ENCODE results near the gene PTPRG. TPM values are rescaled to one million over a fixed set of nuclear protein-coding genes. Genes with fewer than 3 reads are reported as not detected.
A peak's percentile ranks its signal among the peaks of the same experiment; 100 is the strongest.
"Not testable (repeated sequence)": the region's sequence is repeated elsewhere in the genome, so short reads cannot be mapped to it uniquely, and the experiment has no call there.

The PTPRG gene
- total RNA-seq, 2 experiments from 2014 or later: not detected

DNA sequence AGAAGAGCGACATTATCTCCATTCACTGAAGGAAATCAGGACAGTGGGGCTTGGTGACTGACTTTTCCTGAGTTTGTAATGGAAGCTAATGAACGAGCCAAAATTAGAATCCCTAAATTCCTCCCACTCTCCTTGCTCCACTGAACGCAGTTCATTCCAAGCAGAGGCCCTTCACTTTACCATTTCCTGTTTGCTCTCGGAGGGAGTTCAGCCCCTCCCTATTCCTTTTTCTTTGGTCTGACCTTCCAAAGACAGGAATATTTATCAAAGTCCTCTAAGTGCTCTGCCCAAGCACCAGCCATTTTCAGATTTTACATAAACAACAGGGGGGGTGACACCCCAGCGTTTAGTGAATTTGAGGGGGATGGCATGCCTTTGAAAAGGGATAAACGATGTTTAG lies 24.0 kb upstream of the PTPRG start:
- ATAC-seq: no peak
- Mint-ChIP-seq H3K4me1 (ENCODE audit: low read depth) (no peaks in the 10 kb centered on the region), H3K4me3 (no peak overlapping the region), H3K27me3 (ENCODE audit: low read depth) (peaks cover 2% of the 10 kb centered on the region), H3K9me3 (ENCODE audit: insufficient read depth) (no peaks in the 10 kb centered on the region), H3K36me3 (ENCODE audit: low read depth) (no peaks in the 10 kb centered on the region), H3K27ac (no peak overlapping the region)
- ChIA-PET CTCF (no interaction called here), POLR2A (no interaction called here)
- no peak for DNase-seq

DNA sequence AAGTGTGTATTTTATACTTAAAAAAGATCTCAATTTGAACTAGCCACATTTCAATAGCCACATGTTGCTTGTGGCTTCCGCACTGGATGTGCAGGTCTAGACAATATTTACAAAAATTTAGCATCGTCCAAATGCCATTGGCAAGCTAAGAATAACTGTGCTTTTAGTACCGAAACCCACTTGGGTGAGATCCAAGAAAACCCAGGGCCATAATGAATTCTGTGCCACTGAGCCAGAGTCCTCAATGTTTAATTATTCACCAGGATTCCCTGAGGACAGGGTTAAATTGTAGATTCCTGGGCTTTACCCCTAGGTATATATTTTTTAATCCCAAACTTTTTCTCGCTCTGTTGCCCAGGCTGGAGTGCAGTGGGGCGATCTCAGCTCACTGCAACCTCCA lies 22.9 kb upstream of the PTPRG start:
- POLR2A ChIA-PET: no interaction called here
- H3K4me1 Mint-ChIP-seq (ENCODE audit: low read depth): no peaks in the 10 kb centered on the region
- ATAC-seq (no peak), DNase-seq (no peak)
- no peak overlapping the region for H3K27ac Mint-ChIP-seq
- H3K36me3 Mint-ChIP-seq (ENCODE audit: low read depth): no peaks in the 10 kb centered on the region
- H3K9me3 Mint-ChIP-seq (ENCODE audit: insufficient read depth): no peaks in the 10 kb centered on the region
- H3K27me3 Mint-ChIP-seq (ENCODE audit: low read depth): peaks cover 2% of the 10 kb centered on the region
- H3K4me3 Mint-ChIP-seq: no peak overlapping the region
- CTCF ChIA-PET: interaction anchor here (1.0 kb wide), 1 partner anchor 9 kb away, joined by 4 read pairs; no protein-coding TSS in a partner anchor

DNA sequence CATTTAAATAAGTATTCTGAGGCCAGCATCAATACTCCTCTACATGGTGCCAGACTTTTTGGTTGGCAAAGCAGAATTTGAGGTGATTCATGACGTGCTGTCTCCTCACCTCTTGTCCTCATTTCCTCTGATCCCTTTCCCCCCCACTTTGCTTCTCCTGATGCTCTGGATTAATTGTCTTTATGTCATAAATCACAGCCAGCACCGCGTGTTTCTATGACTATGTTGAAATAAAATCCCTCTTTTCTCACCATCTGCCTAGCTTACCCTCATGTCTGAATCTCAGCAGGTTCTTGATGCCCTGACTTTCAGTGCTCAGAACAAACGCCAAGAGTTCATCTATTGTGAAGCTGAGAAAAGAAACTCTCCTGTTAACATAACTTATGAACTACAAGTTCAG lies 19.7 kb upstream of the PTPRG start:
- POLR2A ChIA-PET: no interaction called here
- Mint-ChIP-seq H3K4me1 (ENCODE audit: low read depth) (no peaks in the 10 kb centered on the region), H3K4me3 (no peak overlapping the region), H3K36me3 (ENCODE audit: low read depth) (no peaks in the 10 kb centered on the region), H3K27ac (no peak overlapping the region), H3K27me3 (ENCODE audit: low read depth) (peaks cover 2% of the 10 kb centered on the region), H3K9me3 (ENCODE audit: insufficient read depth) (no peaks in the 10 kb centered on the region)
- DNase-seq (no peak), ATAC-seq (no peak)
- CTCF ChIA-PET: no interaction called here

- no peak overlapping the region for H3K27ac Mint-ChIP-seq
- POLR2A ChIA-PET: no interaction called here
- CTCF ChIA-PET: no interaction called here
These were observed 15.7 kb upstream of the PTPRG start for GRCh38 chr3:61545716-61546115.

DNA sequence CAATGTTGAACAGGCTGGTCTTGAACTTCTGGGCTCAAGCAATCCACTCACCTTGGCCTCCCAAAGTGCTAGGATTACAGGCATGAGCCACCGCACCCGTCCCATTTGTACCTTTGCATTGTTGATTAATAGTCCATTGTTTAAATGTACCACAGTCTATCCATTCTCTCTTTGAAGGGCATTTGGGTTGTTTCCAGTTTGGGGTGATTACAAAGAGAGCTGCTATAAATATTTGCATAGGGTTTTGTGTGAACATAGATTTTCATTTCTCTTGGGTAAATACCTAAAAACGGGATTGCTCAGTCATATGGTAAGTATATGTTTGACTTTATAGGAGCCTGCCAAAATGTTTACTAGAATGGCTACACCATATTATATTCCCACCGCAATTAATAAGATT lies 13.7 kb upstream of the PTPRG start:
- Mint-ChIP-seq H3K9me3 (ENCODE audit: insufficient read depth) (no peaks in the 10 kb centered on the region), H3K4me3 (no peak overlapping the region), H3K36me3 (ENCODE audit: low read depth) (no peaks in the 10 kb centered on the region), H3K27me3 (ENCODE audit: low read depth) (no peaks in the 10 kb centered on the region), H3K27ac (no peak overlapping the region), H3K4me1 (ENCODE audit: low read depth) (no peaks in the 10 kb centered on the region)
- DNase-seq (no peak), ATAC-seq (no peak)
- CTCF ChIA-PET: no interaction called here
- POLR2A ChIA-PET: no interaction called here

More at GRCh38 chr3:61545716-61546115, 15.7 kb upstream of the PTPRG start:
- no peaks in the 10 kb centered on the region for H3K36me3 Mint-ChIP-seq (ENCODE audit: low read depth)
- no peaks in the 10 kb centered on the region for H3K27me3 Mint-ChIP-seq (ENCODE audit: low read depth)
- H3K4me1 Mint-ChIP-seq (ENCODE audit: low read depth): no peaks in the 10 kb centered on the region
- ATAC-seq (no peak), DNase-seq (no peak)
- no peaks in the 10 kb centered on the region for H3K9me3 Mint-ChIP-seq (ENCODE audit: insufficient read depth)
- H3K4me3 Mint-ChIP-seq: no peak overlapping the region

DNA sequence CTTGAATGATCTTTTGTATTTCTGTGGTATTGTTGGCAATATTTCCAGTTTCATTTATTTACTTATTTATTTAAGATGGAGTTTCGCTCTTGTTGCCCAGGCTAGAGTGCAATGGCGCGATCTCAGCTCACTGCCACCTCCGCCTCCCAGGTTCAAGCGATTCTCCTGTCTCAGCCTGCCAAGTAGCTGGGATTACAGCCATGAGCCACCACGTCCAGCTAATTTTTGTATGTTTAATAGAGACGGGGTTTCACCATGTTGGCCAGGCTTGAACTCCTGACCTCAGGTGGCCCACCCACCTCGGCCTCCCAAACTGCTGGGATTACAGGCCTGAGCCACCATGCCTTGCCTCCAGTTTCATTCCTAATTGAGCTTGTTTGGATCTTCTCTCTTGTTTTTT lies 8.7 kb upstream of the PTPRG start:
- POLR2A ChIA-PET; H3K4me1 Mint-ChIP-seq (ENCODE audit: low read depth); CTCF ChIA-PET; H3K4me3 Mint-ChIP-seq; H3K27me3 Mint-ChIP-seq (ENCODE audit: low read depth); H3K36me3 Mint-ChIP-seq (ENCODE audit: low read depth); H3K27ac Mint-ChIP-seq; H3K9me3 Mint-ChIP-seq (ENCODE audit: insufficient read depth); DNase-seq; ATAC-seq: not testable (repeated sequence)

DNA sequence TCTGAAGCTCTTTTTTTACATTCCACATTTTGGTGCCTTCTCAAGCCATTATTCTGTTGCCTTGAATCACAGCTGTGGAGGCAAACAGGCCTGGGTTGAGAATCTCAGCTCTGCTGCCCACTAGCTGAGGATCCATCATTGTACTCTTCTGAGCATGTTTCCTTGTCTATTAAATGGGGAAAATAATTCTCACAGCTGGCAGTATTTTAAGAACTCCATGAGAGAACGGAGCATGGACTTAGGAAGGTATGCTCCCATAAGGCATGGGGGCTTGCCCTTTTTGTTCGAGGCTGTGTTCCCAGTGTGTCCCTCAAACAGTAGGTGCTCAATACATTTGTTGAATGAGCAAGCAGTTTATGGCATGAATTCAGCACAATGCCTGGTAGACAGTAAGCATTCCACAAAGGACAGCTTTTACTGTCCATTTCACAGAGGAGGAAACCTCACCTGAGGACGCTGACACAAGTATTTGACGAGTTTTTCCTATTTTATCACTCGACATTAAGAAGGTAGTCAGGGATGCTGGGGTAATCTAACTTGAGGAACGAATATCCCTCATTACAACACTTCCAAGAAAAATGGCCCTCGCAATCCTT lies 2.1 kb upstream of the PTPRG start:
- H3K4me3 Mint-ChIP-seq: no peak overlapping the region
- H3K27ac Mint-ChIP-seq: no peak overlapping the region
- H3K4me1 Mint-ChIP-seq (ENCODE audit: low read depth): peaks cover 21% of the 10 kb centered on the region
- ATAC-seq (no peak), DNase-seq (no peak)
- ChIA-PET CTCF (no interaction called here), POLR2A (no interaction called here)
- H3K27me3 Mint-ChIP-seq (ENCODE audit: low read depth): peaks cover 50% of the 10 kb centered on the region
- no peaks in the 10 kb centered on the region for H3K36me3 Mint-ChIP-seq (ENCODE audit: low read depth)
- no peaks in the 10 kb centered on the region for H3K9me3 Mint-ChIP-seq (ENCODE audit: insufficient read depth)

DNA sequence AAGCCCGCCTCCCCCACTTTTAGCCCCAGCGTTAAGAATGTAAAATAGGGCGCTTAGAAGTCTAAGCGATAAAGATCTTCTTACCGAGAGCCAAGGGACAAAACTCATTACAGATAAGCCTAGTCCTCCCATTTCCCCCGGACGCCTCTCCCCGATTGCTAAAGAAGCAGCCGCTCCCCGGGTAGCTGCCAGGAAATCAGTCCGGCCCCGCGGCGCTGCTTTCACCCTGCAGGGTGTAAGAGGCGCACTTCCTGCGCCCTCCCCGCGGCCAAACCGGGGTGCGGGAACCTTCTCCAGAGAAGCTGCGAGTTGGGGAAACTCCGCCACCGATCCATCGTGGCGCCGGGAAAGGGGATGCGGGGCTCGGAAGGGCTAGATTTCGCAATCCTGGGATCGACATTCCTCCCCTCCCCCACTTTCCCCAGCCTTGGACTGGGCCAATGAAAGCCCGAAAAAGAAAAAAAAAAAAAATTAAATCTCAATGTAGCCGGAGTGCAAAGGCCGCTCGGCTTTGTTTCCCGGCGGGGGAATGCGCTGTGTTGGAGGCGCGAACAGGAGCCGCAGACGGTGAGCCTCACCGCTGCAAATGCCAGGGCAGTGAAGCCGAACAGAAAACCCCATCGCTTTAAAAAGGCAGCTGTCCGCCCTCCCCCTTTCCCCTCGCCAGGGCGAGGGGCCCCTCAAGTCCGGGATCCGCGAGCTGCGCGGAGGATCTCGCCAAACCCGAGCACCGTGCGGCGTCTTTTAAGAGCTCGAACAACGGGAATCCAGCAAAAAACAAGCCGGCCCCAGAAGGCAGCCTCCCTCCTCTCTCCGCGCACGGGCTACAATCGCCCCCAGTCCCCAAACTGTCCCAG lies 626 bp upstream of the PTPRG start:
- peak; percentile 71 for DNase-seq
- peak; percentile 63 for ATAC-seq
- ChIA-PET CTCF (interaction anchor here (0.6 kb wide), 1 partner anchor 1040 kb away, joined by 3 read pairs; no protein-coding TSS in a partner anchor), POLR2A (no interaction called here)
- Mint-ChIP-seq H3K9me3 (ENCODE audit: insufficient read depth) (no peaks in the 10 kb centered on the region), H3K27me3 (ENCODE audit: low read depth) (peaks cover 61% of the 10 kb centered on the region), H3K4me3 (peak overlapping the region; percentile 78), H3K27ac (no peak overlapping the region), H3K36me3 (ENCODE audit: low read depth) (no peaks in the 10 kb centered on the region), H3K4me1 (ENCODE audit: low read depth) (peaks cover 21% of the 10 kb centered on the region)

DNA sequence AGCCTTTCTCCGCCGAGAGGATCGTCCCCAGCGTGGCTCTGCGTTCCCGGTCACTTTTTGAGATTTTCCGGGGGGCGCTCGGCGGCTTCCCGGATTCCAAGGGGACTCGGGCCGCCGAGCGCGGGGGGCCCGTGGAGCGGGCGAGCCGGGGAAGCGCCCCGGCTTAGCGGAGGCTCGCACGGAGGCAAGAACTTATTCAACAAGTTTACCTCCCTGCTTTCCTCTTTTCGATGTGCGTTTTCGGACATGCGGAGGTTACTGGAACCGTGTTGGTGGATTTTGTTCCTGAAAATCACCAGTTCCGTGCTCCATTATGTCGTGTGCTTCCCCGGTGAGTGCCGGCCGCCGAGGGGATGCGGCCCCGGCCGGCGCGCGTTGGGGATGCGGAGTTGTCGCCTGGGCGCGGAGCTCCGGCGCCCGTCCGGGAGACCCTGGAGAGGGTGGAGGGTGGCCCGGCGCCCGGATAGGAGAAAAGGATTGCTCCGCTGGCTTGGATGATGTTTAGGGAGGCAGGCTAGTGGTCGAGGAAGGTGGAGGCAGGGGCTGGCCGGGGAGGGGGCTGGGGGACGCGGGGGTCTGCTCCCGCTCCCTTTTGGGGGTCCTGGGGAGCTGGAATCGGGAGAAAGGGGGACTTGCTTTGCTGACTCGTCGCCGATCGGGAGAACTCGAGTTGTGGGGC lies 810 bp downstream of the PTPRG start:
- DNase-seq (no peak), ATAC-seq (no peak)
- Mint-ChIP-seq H3K4me1 (ENCODE audit: low read depth) (peaks cover 21% of the 10 kb centered on the region), H3K27ac (peak overlapping the region; percentile 15), H3K9me3 (ENCODE audit: insufficient read depth) (no peaks in the 10 kb centered on the region), H3K27me3 (ENCODE audit: low read depth) (peaks cover 65% of the 10 kb centered on the region), H3K36me3 (ENCODE audit: low read depth) (no peaks in the 10 kb centered on the region), H3K4me3 (peak overlapping the region; percentile 52)
- ChIA-PET CTCF (no interaction called here), POLR2A (interaction anchor here (0.6 kb wide), 1 partner anchor 172 kb away, joined by 3 read pairs; no protein-coding TSS in a partner anchor)

- ChIA-PET POLR2A (no interaction called here), CTCF (no interaction called here)
- no peaks in the 10 kb centered on the region for H3K9me3 Mint-ChIP-seq (ENCODE audit: insufficient read depth)
- peak overlapping the region; percentile 15 for H3K27ac Mint-ChIP-seq
- peak overlapping the region; percentile 52 for H3K4me3 Mint-ChIP-seq
- H3K4me1 Mint-ChIP-seq (ENCODE audit: low read depth): peaks cover 21% of the 10 kb centered on the region
- ATAC-seq: no peak
- H3K27me3 Mint-ChIP-seq (ENCODE audit: low read depth): peaks cover 65% of the 10 kb centered on the region
- H3K36me3 Mint-ChIP-seq (ENCODE audit: low read depth): no peaks in the 10 kb centered on the region
- no peak for DNase-seq
These were observed 1.4 kb downstream of the PTPRG start for GRCh38 chr3:61562721-61563312.

- H3K4me3 Mint-ChIP-seq: no peak overlapping the region
- ATAC-seq (no peak), DNase-seq (no peak)
- POLR2A ChIA-PET: no interaction called here
- peaks cover 60% of the 10 kb centered on the region for H3K27me3 Mint-ChIP-seq (ENCODE audit: low read depth)
- H3K27ac Mint-ChIP-seq: no peak overlapping the region
- peaks cover 21% of the 10 kb centered on the region for H3K4me1 Mint-ChIP-seq (ENCODE audit: low read depth)
- CTCF ChIA-PET: interaction anchor here (1.0 kb wide), 1 partner anchor 34 kb away, joined by 3 read pairs; no protein-coding TSS in a partner anchor
- H3K36me3 Mint-ChIP-seq (ENCODE audit: low read depth): no peaks in the 10 kb centered on the region
- H3K9me3 Mint-ChIP-seq (ENCODE audit: insufficient read depth): no peaks in the 10 kb centered on the region
These were observed 2.2 kb downstream of the PTPRG start for GRCh38 chr3:61563313-61564271.

All from activated CD8-positive, alpha-beta T cell treated with anti-CD3 and anti-CD28 coated beads, Interleukin-2, amount 10 ng/mL, durations not matched to agents 7 days and 5 days (primary cell).